ENCODE data around the gene RFC2.

Gene RFC2

DNA sequence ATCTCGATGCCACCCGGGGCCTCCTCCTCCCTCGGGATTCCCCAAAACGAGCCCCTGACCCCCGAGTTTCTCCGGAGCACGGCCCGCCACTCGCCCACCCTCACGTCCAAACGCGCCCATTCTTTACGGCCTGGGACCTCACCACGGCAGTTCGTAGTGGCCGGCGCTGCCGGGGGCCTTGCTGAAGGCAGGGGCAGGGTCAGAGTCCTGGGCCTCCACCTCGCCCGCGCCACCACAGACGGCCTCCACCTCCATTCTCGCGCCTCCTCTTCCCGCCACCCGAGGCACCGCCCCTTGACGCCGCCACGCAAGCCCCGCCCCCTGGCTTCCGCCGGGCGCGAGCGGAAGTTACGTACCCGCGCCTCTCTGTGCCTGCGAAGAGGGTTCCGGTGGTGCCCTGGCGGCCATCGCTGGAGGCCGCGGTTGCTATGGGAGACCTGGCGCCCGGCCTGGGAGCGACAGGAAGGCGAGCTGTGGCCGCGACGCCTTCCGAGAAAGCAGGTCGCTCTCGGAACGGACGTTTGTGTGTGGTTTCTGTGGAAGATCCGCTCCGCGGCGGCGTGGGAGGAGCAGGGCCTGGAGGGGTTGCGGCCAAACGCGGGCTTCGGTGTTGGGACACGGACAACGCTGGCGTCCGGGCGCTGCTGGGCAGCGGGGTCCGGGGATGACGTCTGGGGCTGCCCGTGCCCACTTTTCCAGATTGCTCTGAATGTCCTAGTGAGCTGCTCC, at the start of gene RFC2:
TSS of gene RFC2 (minus strand) at position 271 of the 729 bp plus-strand sequence. CDS start at position 255, 16 bp downstream.
- DNase-seq (ENCODE audit: low read depth, low spot score) = peak; percentile 85

DNA sequence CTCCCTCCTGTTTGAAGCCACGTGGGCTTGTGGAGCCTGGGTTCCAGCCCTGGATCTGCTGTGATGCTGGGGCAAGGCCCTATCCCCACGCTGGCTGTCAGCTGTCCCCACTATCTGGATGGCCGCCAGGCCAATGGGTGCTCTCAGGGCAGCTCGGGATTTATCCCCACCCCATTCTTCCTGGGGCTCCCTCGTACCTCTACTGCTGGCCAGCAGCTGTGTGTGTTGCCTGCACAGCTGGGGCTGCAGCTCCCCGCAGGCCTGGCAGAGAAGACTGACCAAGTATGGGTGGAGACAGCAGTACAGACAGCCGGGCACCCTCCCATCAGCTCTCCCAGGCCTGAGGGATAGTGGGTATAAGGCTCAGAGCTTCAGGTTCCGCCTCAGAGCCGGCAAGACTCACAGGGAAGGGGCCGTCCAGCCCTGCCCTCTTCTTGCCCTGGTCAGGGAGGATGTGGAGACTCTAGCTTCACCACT, 48.6 kb upstream of the RFC2 start:
- no peak for DNase-seq (ENCODE audit: low read depth, low spot score)

DNA sequence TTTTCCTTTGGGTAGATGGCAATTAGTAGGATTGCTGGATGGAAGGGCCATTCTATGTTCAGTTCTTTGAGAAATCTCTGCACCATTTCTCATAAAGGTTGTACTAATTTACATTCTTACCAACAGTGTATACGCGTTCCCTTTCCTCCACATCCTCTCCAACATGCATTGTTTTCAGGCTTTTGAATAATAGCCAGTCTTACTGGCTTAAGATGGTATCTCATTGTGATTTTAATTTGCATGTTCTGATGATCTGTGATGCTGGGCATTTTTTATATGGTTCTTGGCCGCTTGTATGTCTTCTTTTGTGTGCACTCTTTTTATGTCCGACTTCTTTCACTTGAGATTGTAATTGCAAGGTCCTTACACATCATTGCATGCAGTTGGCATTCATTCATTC, 46.7 kb upstream of the RFC2 start:
- no peak for DNase-seq (ENCODE audit: low read depth, low spot score)

GRCh38 chr7:74299401-74299800, 45.2 kb upstream of the RFC2 start:
- DNase-seq (ENCODE audit: low read depth, low spot score) = no peak

- no peak for DNase-seq (ENCODE audit: low read depth, low spot score)
Measured at GRCh38 chr7:74297516-74298233, 43.5 kb upstream of the RFC2 start.

DNA sequence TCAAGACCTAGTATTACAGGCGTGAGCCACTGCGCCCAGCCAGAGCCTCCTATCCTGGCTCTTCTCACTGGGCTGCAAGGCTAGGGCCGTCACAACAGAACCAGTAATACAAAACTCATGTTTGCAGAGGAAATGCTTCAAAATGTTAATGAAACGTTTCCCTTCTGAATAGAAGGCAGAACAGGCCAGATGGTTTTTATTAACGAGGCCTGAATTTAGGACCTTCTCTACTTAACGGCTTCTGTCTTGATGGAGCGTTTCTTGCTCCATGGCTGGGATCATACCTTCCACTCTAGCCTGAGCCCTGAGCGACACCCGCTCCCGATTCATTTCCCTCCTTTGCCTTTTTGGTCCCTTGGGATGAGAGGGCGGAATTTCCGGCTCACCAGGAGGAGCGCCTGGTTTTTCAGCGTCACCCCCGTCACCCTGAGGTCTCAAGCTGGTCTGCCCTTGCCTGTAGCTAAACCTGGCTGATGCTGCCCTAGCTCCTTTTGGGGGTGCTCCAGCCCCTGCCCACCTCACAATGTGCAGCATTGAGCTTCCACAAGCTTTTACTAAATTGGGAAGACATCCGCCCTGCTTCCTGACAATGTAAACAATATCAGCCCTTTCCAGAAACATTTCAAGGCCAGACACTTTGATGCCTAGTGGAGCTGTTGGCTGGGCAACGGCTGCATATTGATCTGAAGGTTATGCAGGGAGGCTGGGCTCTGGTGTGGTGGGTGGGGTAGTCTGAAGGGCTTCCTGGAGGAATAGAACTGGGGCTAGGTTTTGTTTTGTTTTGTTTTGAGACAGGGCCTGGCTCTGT, 40.2 kb upstream of the RFC2 start:
- DNase-seq (ENCODE audit: low read depth, low spot score) = no peak

- no peak for DNase-seq (ENCODE audit: low read depth, low spot score)
Measured at GRCh38 chr7:74293577-74293908, 39.3 kb upstream of the RFC2 start.

DNA sequence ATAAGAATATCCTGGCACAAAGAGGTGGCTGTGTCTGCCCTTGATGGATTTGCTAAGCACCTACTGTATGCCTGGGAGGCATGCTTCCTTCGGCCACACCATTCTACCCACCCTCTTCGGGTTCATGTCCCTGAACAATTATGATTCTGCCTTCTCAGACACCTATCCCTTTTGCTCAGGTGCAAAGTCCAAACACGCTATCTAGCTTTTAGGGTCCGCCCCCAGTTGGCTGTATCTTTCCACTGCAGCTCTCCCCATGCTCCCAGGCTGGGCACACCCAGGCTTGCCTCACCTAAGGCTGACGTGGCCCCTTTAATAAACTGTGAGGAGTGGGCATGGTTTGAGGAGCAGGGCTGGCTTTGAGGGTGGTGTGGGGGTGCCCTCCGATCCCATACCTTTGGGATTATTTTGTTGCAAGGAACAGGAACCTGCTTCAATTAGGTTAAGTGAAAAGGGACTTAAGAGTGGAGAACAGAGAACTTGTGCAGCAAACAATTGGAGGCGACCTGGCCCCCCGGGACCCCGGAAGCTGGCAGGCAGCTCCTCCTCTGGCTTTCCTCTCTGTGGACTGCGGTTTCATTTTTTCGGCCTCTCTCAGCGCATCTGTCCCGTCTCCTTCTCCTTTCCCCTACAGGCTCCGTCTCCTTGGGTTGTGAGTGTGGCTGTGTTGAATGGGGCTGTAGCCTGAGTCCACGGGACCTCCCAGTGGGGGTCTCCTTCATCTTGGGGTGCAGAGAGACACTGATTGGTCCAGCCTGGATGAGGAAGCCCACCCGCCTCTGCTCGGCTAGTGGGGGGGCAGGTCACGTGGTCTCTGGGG, 38.8 kb upstream of the RFC2 start:
- no peak for DNase-seq (ENCODE audit: low read depth, low spot score)

DNA sequence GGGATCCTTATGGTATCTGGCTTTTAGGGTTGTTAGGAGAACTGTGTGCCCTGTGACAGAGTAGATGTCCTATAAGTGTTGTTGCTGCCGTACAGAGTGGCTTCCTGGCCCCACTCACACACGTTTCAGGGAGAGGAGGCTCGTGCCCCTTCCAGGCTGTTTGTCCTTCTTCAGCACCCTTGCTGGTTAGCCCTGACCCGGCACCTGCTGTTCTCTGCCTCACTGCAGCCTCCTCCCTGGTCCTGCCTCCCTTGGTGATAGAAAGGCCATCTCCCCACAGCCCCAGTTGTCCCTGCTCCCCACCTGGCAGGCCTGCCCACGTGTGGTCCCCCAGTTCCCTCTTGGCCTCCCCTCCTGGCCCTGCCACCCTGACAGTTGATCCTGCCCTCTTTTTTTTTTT, 37.3 kb upstream of the RFC2 start:
- DNase-seq (ENCODE audit: low read depth, low spot score) = no peak

GRCh38 chr7:74290981-74291441, 36.8 kb upstream of the RFC2 start:
- DNase-seq (ENCODE audit: low read depth, low spot score) = no peak

- no peak for DNase-seq (ENCODE audit: low read depth, low spot score)
Measured at GRCh38 chr7:74290553-74290950, 36.4 kb upstream of the RFC2 start.

DNA sequence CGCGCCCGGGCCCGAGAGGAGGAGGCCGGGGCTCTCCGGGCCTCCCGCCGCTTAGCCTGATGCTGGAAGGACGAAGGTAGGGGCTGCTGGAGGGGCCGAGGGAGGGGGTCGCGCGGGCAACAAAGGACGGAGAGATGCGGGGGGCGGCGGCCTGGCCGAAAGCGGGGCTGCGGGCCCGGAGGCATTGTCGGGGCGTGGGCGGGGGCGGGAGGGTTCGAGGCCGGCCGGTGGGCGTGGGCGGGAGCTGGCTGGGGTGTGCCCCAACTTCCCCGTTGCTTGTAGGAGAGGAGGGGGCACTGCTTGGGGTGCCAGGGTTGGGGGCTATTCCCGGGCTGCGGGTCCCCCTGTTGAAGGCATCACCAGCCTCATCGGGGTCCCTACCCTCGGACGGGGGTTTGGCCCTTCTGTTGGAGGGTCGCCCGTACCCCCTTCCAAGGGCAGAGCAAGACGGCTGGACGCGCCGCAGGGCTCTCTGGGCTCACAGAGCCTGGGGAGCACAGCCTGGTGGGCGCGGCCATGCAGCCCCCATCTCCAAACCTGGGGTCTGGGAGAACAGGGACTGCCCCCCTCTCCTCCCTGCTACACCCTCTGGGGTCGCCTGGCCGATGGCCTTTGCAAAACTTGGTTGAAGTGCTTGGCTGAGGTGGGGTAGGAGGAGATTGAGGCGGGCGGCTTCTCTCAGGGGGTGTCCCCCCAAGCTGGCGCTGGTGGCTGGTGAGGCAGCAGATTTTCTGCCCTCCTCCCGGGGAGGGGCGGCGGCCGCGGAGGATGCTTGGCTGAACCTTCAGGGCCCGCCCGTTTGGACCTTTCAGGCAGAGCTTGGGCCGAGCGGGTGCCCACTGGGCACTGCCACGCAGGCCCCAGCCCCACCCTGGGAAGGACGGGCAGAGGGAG, 35.7 kb upstream of the RFC2 start:
- no peak for DNase-seq (ENCODE audit: low read depth, low spot score)

DNA sequence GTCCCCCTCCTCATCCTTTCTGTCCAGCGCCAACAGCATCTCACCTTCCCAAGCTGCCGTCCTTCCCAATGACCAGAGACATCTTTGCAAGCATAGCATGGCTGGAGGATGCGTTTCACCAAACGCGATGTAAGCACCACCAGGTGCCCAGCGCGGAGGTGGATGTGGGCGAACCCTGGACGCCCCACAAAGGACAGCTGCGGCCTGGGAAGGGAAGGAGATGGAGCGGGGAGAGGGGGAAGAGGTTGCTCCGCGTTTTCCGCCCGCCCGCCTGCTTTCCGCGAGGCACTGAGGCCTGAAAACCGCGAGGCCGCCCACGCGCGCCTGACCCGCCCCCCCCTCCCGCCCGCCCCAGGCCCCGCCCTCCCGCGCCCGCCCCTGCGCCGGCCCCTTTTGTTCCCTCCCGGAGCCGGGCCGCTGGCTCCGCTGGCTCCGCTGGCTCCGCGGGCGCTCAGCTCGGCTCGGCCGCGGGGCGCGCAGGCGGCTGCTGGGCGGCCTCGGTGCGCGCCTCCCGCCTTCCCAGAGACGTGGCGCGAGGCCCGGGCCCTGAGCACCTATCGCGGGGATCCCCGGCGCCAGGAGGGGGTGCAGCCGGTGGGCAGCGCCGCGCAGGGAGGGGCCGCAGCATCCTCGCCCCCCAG, 34.9 kb upstream of the RFC2 start, which contains the start of gene CLIP2:
TSS of gene CLIP2 (plus strand) at position 390 of the 641 bp plus-strand sequence. CDS start 28,140 bp downstream, outside the sequence.
- DNase-seq (ENCODE audit: low read depth, low spot score) = no peak

GRCh38 chr7:74288034-74288881, 34.1 kb upstream of the RFC2 start:
- DNase-seq (ENCODE audit: low read depth, low spot score) = no peak

DNA sequence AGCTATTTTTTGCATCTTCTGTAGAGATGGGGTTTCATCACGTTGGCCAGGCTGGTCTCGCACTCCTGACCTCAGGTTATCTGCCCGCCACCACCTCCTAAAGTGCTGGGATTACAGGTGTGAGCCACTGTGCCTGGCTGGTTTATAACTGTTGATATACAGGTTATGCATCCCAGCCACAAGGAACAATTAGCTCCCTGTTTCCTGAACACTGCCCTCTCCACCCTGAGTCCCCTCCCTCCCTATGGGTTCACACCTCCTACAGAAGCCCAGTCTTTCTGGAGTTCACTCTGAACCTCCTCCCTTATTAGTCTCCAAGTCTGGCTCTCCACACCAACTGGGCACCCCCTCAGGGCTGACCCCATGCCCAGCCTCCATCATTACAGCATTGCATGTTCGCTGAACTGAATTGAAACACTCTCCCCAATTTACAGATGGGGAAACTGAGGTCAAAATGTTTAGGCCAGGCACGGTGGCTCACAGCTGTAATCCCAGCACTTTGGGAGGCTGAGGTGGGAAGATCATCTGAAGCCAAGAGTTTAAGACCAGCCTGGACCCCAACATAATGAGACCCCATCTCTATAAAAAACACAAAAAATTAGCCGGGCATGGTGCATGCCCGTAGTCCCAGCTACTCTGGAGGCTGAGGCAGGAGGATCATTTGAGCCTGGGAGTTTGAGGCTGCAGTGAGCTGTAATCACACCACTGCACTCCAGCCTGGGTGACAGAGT, 33.3 kb upstream of the RFC2 start:
- DNase-seq (ENCODE audit: low read depth, low spot score) = no peak

DNA sequence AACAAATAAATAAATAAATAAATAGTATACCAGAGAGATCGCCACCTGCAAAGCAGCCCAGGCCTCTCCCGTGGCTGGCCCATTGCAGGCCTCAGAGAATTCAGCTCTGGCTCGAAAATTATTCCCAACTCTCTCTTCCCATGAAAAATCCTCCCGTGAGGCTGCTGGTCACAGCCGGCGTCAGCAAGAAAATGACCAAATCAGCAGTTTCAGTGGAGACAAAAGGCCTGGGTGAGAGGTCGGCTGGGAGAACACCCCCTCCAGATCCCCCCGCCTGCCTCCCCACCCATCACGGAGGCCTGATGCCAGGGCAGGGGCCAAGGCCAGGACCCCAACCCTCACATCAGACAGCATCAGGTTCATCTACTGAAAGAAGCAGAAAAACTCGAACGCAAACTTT, 31.9 kb upstream of the RFC2 start:
- DNase-seq (ENCODE audit: low read depth, low spot score) = no peak

- no peak for DNase-seq (ENCODE audit: low read depth, low spot score)
Measured at GRCh38 chr7:74284781-74285259, 30.6 kb upstream of the RFC2 start.

DNA sequence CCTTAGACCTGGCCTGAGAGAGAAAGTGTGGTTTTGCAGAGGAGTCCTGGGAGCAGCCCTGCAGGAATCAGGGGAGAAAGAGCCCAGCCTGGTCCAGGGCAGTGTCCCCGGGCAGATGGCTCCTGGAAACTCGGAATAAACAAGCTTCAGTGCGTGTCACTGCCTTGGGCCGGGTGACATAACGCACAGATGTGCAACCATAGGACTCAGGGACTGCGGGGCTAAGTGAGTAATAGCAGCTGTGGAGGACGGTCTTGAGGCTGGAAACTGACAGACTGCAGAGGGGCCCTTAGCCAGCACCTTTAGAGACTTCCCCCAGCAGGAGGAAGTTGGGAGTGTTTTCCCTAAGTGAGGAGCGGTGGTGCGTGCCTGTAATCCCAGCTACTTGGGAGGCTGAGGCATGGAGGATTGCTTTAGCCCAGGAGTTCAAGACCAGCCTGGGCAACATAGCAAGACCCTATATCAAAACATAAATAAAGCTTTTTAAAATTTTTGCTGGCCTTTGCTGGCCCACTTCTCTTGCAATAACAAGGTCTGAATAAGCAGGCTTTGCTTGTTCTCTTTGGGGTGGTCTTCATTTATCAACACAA, 29.8 kb upstream of the RFC2 start:
- no peak for DNase-seq (ENCODE audit: low read depth, low spot score)
